Panc1 (cell line): ENCODE measurements around the gene RPS16. TPM values are rescaled to one million over a fixed set of nuclear protein-coding genes. Genes with fewer than 3 reads are reported as not detected.

Experiments used
- ATAC-seq: fragments of 200-7000 bp; cut with Tn5 transposase; 2 replicates; pipeline ENCODE4 v1.9.1; 2020; ENCODE audit warnings: mild to moderate bottlenecking, moderate library complexity
- BruUV-seq: library from RNA; stranded (reverse); fragments of 400-500 nt; replicated peaks from 2 replicates; lab custom pipeline; 2021; lab: Mats Ljungman, UMichigan
- CTCF ChIA-PET: fragments of 300-600 bp; sonication (Branson Sonifier 250); formaldehyde crosslinking; loops from one replicate; lab custom pipeline; 2022; ENCODE audit warnings: antibody characterized with exemption; lab: Charles Lee
- POLR2A ChIA-PET: fragments of 300-600 bp; sonication (Branson Sonifier 250); formaldehyde crosslinking; loops from one replicate; lab custom pipeline; 2022; ENCODE audit warnings: antibody characterized with exemption; lab: Charles Lee
- DNase-seq: peaks from one replicate; pipeline ENCODE4 v3.0.0-alpha.2; 2010; ENCODE audit warnings: low read depth, low spot score
- H3K27ac ChIP-seq: 2 replicates; pipeline ENCODE4 v1.5.1; 2011; ENCODE audit warnings: mild to moderate bottlenecking, low read length, inconsistent platforms
- H3K27me3 ChIP-seq: fragments of 200-500 bp; sonication (Bioruptor generic); 2 replicates; pipeline ENCODE4 v1.6.0; 2014; ENCODE audit warnings: low read length, inconsistent platforms; ENCODE audit not compliant: control insufficient read depth, insufficient read depth
- H3K36me3 ChIP-seq: fragments of 200-500 bp; sonication (Bioruptor generic); 2 replicates; pipeline ENCODE4 v1.5.1; 2014; ENCODE audit warnings: inconsistent platforms, mild to moderate bottlenecking, low read length, moderate library complexity; ENCODE audit not compliant: control insufficient read depth, insufficient read depth
- H3K4me1 ChIP-seq: 2 replicates; pipeline ENCODE4 v1.5.1; 2011; ENCODE audit warnings: inconsistent platforms, mild to moderate bottlenecking, low read length, moderate library complexity; ENCODE audit not compliant: control insufficient read depth, insufficient read depth
- H3K4me3 ChIP-seq, 2 experiments: 2 replicates each; pipeline ENCODE4 v1.5.1; 2011 to 2012; ENCODE audit warnings: low read depth in 2 of 2, low read length in 2 of 2, mild to moderate bottlenecking in 2 of 2, inconsistent platforms in 1 of 2, moderate library complexity in 1 of 2
- H3K9me3 ChIP-seq: fragments of 200-500 bp; sonication (Bioruptor generic); 2 replicates; pipeline ENCODE4 v1.5.1; 2014; ENCODE audit warnings: low read depth, mild to moderate bottlenecking, inconsistent platforms, low read length, moderate library complexity; ENCODE audit not compliant: control insufficient read depth, insufficient read depth
- POLR2AphosphoS5 ChIP-seq: IDR thresholded peaks from 2 replicates; pipeline ENCODE4 v1.6.1; 2012; ENCODE audit warnings: mild to moderate bottlenecking, low read depth, low read length, moderate library complexity
- SIN3A ChIP-seq: IDR thresholded peaks from 2 replicates; pipeline ENCODE4 v1.6.1; 2012; ENCODE audit warnings: low read depth, mild to moderate bottlenecking, low read length, moderate library complexity, borderline replicate concordance; ENCODE audit not compliant: insufficient read depth
- TCF7L2 ChIP-seq: IDR thresholded peaks from 2 replicates; pipeline ENCODE4 v1.6.1; 2011; ENCODE audit warnings: mild to moderate bottlenecking, low read depth, low read length, inconsistent platforms
- in situ Hi-C: cut with HindIII; loops from 2 replicates; pipeline ENCODE4 v1.10.0; 2016; ENCODE audit warnings: low sequenced_read_pairs, low pct_unique_long_range_greater_than_20kb
- intact Hi-C: fragments of 100-400 bp; cut with micrococcal nuclease; formaldehyde crosslinking; loops from one replicate; pipeline ENCODE4 v1.10.0; 2022; ENCODE audit not compliant: unreplicated experiment
- total RNA-seq: library from RNA; stranded (reverse); gene quantifications from one replicate; pipeline ENCODE4 v1.2.1, GENCODE V29; 2021; ENCODE audit not compliant: unreplicated experiment
- TF ChIP-seq, protein P1 (sequence below): fragments of 450-650 bp; IDR thresholded peaks from 2 replicates; pipeline ENCODE4 v1.5.1; 2017; ENCODE audit warnings: mild to moderate bottlenecking
- TF ChIP-seq, protein P2 (sequence below), 2 experiments: IDR thresholded peaks; 2 replicates each; pipeline ENCODE4 v1.6.1; 2011 to 2012; ENCODE audit warnings: low read depth in 2 of 2, control low read depth in 1 of 2, low read length in 1 of 2, mild to moderate bottlenecking in 1 of 2, moderate library complexity in 1 of 2; ENCODE audit not compliant: insufficient read depth in 1 of 2

The RPS16 gene
- total RNA-seq, 1 experiment from 2014 or later: 27,832 TPM

DNA sequence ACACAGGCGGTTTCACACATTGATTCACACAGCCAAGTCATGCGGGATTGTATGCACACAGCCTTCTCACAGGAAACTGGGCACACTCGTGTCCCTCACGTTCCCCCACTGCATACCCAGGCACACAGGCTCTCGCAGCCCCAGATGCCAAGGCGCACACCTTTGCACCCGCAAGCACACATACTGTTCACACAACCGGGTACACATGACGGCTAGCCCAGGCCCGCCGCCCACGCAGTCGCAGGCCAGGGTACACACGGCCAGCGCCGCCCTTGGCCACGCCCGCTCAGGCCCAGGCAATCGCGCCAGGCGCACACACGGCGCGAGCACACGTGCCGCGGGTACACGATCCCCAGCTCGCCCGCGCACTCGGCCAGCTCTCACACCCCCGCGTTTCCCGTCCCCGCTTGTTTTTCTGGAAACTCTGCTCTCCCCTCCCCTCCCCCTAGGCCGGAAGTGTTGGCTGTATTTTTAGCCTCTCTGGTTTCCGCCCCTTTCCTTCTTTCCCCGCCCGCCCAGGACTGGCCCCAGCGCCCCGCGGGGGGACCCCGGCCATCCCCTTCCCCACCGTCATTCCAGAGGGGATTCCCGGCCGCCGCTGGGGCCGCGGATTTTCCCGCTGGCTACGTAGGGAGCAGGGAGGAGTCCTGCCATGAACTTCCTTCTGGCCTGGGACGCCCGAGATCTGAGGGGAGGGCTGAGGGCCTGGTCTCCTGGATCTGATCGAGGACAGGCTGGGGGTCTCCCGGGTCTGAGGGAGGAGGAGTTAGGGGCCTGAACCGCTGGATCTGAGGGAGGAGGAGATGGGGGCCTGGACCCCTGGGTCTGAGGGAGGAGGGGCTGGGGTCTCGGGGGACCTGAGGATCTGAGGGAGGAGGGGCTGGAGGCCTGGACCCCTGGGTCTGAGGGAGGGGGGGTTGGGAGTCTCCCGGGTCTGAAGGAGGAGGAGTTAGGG is 33.1 kb downstream of the RPS16 start:
- Histone ChIP-seq H3K4me3 (peak overlapping the region; percentile 34 to 55), H3K9me3 (no peaks in the 10 kb centered on the region), H3K36me3 (no peaks in the 10 kb centered on the region), H3K27me3 (no peaks in the 10 kb centered on the region), H3K27ac (peak overlapping the region; percentile 90), H3K4me1 (peaks cover 81% of the 10 kb centered on the region)
- TF ChIP-seq, protein P1, sequence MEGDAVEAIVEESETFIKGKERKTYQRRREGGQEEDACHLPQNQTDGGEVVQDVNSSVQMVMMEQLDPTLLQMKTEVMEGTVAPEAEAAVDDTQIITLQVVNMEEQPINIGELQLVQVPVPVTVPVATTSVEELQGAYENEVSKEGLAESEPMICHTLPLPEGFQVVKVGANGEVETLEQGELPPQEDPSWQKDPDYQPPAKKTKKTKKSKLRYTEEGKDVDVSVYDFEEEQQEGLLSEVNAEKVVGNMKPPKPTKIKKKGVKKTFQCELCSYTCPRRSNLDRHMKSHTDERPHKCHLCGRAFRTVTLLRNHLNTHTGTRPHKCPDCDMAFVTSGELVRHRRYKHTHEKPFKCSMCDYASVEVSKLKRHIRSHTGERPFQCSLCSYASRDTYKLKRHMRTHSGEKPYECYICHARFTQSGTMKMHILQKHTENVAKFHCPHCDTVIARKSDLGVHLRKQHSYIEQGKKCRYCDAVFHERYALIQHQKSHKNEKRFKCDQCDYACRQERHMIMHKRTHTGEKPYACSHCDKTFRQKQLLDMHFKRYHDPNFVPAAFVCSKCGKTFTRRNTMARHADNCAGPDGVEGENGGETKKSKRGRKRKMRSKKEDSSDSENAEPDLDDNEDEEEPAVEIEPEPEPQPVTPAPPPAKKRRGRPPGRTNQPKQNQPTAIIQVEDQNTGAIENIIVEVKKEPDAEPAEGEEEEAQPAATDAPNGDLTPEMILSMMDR: no peak
- TF ChIP-seq TCF7L2 (no peak), POLR2AphosphoS5 (no peak), SIN3A (no peak)
- TF ChIP-seq, protein P2, sequence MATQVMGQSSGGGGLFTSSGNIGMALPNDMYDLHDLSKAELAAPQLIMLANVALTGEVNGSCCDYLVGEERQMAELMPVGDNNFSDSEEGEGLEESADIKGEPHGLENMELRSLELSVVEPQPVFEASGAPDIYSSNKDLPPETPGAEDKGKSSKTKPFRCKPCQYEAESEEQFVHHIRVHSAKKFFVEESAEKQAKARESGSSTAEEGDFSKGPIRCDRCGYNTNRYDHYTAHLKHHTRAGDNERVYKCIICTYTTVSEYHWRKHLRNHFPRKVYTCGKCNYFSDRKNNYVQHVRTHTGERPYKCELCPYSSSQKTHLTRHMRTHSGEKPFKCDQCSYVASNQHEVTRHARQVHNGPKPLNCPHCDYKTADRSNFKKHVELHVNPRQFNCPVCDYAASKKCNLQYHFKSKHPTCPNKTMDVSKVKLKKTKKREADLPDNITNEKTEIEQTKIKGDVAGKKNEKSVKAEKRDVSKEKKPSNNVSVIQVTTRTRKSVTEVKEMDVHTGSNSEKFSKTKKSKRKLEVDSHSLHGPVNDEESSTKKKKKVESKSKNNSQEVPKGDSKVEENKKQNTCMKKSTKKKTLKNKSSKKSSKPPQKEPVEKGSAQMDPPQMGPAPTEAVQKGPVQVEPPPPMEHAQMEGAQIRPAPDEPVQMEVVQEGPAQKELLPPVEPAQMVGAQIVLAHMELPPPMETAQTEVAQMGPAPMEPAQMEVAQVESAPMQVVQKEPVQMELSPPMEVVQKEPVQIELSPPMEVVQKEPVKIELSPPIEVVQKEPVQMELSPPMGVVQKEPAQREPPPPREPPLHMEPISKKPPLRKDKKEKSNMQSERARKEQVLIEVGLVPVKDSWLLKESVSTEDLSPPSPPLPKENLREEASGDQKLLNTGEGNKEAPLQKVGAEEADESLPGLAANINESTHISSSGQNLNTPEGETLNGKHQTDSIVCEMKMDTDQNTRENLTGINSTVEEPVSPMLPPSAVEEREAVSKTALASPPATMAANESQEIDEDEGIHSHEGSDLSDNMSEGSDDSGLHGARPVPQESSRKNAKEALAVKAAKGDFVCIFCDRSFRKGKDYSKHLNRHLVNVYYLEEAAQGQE (IDR thresholded peaks at IDR 0.05; ENCODE audit: insufficient read depth in 1 of 2, low read depth in 2 of 2, low read length in 1 of 2): no peak
- POLR2A ChIA-PET: interaction anchor here (0.5 to 15.7 kb wide), 23 partner anchors 9 to 130 kb away, joined by 3 to 524 read pairs (median 6); partner anchors contain the start of genes EID2B, MED29, PAF1 and PLEKHG2
- intact Hi-C loops: no loop called here
- CTCF ChIA-PET: interaction anchor here (0.6 to 7.4 kb wide), 12 partner anchors 9 to 802 kb away, joined by 3 to 280 read pairs (median 7); partner anchors contain the start of genes PLEKHG2, RPS16 and SAMD4B
- DNase-seq (peak; percentile 100), ATAC-seq (peak; percentile 39)
- BruUV-seq: TSS peak; percentile 53
- in situ Hi-C loops: no loop called here

DNA sequence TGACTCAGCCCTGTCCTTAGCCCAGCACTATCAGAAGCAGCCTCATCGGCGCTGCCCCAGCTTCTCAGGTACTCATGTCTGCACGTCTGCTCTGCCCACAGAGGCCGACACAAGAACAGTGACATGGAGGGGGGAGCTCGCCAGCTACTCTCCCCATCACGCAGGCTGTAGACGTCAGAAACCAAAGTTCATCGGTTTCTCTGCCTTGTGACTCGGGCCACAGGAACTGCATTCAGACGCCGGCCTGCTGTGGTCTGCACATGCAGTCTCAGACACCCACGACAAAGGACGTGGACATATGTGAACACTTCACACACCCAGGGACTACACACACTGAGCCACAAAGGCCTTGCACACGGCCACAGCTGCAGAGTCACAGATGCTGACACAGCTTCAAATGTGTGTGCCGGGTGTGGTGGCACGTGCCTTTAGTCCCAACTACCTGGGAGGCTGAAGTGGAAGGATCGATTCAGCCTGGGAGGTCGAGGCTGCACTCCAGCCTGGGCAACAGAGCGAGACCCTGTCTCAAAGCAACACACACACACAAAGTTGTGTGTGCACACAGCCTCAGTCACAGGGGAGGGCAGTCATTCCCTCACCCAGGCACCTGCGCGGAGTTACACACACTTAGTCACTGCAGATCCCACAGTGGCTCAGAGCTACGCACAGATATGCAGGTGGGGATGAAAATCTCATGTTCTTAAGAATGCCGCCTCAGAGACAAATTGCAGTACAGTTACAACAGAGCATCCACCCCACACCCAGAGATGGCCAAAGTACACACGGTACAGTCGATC is 34.0 kb downstream of the RPS16 start:
- no peaks in the 10 kb centered on the region for H3K27me3 ChIP-seq
- ATAC-seq (peak; percentile 13), DNase-seq (peak; percentile 91)
- in situ Hi-C loops: no loop called here
- intact Hi-C loops: no loop called here
- BruUV-seq: no TSS peak
- peak overlapping the region; percentile 90 for H3K27ac ChIP-seq
- H3K4me3 ChIP-seq: peak overlapping the region; percentile 34 to 55; a peak in 3 of 4 replicates
- TF ChIP-seq SIN3A: no peak
- TF ChIP-seq, protein P1: no peak
- no peak for TF ChIP-seq TCF7L2
- TF ChIP-seq, protein P2 (IDR thresholded peaks at IDR 0.05; ENCODE audit: insufficient read depth in 1 of 2, low read depth in 2 of 2, low read length in 1 of 2): no peak
- no peak for TF ChIP-seq POLR2AphosphoS5
- POLR2A ChIA-PET: interaction anchor here (0.5 to 15.7 kb wide), 22 partner anchors 7 to 762 kb away, joined by 3 to 524 read pairs (median 4); partner anchors contain the start of genes IFNL1, MED29, PAF1 and PLEKHG2
- H3K36me3 ChIP-seq: no peaks in the 10 kb centered on the region
- CTCF ChIA-PET: interaction anchor here (0.6 to 7.4 kb wide), 14 partner anchors 10 to 753 kb away, joined by 3 to 280 read pairs (median 7); partner anchors contain the start of genes MED29, PAF1, PLEKHG2 and RPS16
- H3K4me1 ChIP-seq: peaks cover 89% of the 10 kb centered on the region
- no peaks in the 10 kb centered on the region for H3K9me3 ChIP-seq
